Measurements from ENCODE around the gene GPSM3.
"Not testable (repeated sequence)": the region's sequence is repeated elsewhere in the genome, so short reads cannot be mapped to it uniquely, and the experiment has no call there.

GPSM3 gene

DNA sequence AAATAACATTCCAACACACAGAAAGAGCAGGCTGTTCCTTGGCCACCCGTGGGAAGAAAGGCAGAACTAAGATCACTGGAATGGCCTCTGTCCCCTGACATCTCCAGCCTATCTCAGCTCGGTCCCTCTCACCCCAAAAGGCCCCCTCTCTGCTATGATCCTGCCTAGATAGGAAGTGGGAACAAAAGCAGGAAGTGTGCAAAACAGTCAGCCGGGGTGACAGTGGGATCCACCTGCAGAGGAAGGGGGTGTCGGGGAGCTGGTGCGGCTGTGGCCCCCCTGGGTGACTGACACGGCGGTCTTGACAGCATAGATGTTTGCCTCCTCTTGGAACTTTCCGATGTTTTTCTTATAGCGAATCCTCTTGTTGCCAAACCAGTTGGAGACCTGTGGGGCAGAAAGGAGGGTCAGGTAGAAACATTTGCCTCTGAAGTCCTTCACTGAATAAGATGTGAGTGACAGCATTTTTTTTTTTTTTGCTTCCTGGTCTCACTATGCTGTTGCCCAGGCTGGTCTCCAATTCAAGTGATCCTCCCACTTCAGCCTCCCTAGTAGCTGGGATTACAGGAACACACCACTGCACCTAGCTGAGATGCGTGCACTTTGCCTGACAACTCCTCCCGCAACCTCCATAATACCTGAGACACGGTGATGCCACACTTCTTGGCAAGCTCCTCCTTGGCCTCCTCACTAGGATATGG lies 5.3 kb downstream of the GPSM3 start:
- ChIA-PET CTCF (interaction anchor here (0.6 kb wide), 1 partner anchor 8 kb away, joined by 3 read pairs; no protein-coding TSS in a partner anchor), POLR2A (interaction anchor here (1.8 to 1.9 kb wide), 2 partner anchors 8 to 18 kb away, joined by 5 to 11 read pairs; no protein-coding TSS in a partner anchor)
- Histone ChIP-seq H3K4me3 (ENCODE audit: low read depth, low read length) (no peak overlapping the region), H3K36me3 (ENCODE audit: control insufficient read depth in 2 of 2, insufficient read depth in 1 of 2, low read length in 2 of 2) (peaks cover 0 to 50% of the 10 kb centered on the region in 2 experiments; a peak in 1 of 3 replicates), H3K4me1 (ENCODE audit: control insufficient read depth, insufficient read depth, low read length) (peaks cover 6% of the 10 kb centered on the region), H3K9me3 (ENCODE audit: control insufficient read depth, insufficient read depth, low read depth, low read length) (no peaks in the 10 kb centered on the region), H3K27ac (ENCODE audit: extremely low read depth, low read depth, low read length) (no peak overlapping the region)
- TF ChIP-seq, protein P1, sequence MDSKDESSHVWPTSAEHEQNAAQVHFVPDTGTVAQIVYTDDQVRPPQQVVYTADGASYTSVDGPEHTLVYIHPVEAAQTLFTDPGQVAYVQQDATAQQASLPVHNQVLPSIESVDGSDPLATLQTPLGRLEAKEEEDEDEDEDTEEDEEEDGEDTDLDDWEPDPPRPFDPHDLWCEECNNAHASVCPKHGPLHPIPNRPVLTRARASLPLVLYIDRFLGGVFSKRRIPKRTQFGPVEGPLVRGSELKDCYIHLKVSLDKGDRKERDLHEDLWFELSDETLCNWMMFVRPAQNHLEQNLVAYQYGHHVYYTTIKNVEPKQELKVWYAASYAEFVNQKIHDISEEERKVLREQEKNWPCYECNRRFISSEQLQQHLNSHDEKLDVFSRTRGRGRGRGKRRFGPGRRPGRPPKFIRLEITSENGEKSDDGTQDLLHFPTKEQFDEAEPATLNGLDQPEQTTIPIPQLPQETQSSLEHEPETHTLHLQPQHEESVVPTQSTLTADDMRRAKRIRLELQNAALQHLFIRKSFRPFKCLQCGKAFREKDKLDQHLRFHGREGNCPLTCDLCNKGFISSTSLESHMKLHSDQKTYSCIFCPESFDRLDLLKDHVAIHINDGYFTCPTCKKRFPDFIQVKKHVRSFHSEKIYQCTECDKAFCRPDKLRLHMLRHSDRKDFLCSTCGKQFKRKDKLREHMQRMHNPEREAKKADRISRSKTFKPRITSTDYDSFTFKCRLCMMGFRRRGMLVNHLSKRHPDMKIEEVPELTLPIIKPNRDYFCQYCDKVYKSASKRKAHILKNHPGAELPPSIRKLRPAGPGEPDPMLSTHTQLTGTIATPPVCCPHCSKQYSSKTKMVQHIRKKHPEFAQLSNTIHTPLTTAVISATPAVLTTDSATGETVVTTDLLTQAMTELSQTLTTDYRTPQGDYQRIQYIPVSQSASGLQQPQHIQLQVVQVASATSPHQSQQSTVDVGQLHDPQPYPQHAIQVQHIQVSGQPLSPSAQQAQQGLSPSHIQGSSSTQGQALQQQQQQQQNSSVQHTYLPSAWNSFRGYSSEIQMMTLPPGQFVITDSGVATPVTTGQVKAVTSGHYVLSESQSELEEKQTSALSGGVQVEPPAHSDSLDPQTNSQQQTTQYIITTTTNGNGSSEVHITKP (tag by site-specific recombination; IDR thresholded peaks at IDR 0.05) = peak; percentile 32; the same call in 1 of the 2 replicates
- TF ChIP-seq, protein P2, sequence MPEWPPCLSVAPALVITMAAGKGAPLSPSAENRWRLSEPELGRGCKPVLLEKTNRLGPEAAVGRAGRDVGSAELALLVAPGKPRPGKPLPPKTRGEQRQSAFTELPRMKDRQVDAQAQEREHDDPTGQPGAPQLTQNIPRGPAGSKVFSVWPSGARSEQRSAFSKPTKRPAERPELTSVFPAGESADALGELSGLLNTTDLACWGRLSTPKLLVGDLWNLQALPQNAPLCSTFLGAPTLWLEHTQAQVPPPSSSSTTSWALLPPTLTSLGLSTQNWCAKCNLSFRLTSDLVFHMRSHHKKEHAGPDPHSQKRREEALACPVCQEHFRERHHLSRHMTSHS (tag by site-specific recombination; IDR thresholded peaks at IDR 0.05) = no peak
- 0 out of 2 replicates have a peak, but pooled peaks have one; percentile 50 for TF ChIP-seq ZNF600 (tag by site-specific recombination; IDR thresholded peaks at IDR 0.05)
- 0 out of 2 replicates have a peak, but pooled peaks have one; percentile 12 for TF ChIP-seq ZNF335 (tag by site-specific recombination; conservative IDR thresholded peaks at IDR 0.05)

DNA sequence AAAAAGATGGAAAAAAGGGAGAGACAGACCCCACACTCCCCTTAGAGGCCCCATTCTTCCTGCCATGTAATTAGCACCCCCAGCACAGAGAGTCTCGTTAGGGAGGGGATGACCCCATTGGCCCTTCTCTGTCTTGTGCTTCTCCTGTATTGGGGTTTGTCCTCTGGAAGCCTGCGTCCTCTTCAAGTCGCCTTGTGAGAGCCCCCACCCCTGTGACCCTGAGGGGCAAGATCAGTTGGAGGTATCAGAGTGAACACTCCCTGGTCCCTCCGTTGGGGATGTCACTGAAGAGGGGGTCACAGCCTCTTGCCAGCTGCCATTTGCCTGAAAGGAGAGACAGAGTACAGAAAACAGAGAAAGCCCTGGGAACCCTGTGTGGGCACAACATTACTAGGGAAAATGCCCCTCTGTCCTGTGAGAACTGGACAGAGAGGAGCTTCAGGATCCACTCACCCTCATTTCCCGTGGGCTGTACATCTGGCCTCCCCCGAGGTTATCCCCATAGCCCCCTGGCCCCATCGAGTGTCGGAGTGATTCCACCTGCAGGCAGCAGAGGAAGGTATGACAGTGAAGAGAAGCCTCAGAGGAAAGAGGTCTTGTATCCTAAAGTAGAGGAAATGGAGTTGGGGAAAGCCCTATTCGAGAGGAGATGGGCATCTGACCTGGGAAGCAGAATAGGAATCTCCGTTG lies 6.1 kb downstream of the GPSM3 start:
- POLR2A ChIA-PET = interaction anchor here (0.7 to 1.8 kb wide), 4 partner anchors 9 to 61 kb away, joined by 5 to 15 read pairs (median 9); partner anchors contain the start of gene AGPAT1
- H3K36me3 ChIP-seq (ENCODE audit: control insufficient read depth in 2 of 2, insufficient read depth in 1 of 2, low read length in 2 of 2) = peaks cover 0 to 55% of the 10 kb centered on the region in 2 experiments; a peak in 2 of 3 replicates
- H3K4me3 ChIP-seq (ENCODE audit: low read depth, low read length); H3K9me3 ChIP-seq (ENCODE audit: control insufficient read depth, insufficient read depth, low read depth, low read length); H3K27ac ChIP-seq (ENCODE audit: extremely low read depth, low read depth, low read length); H3K4me1 ChIP-seq (ENCODE audit: control insufficient read depth, insufficient read depth, low read length): not testable (repeated sequence)
- CTCF ChIA-PET = interaction anchor here (0.6 to 0.9 kb wide), 4 partner anchors 8 to 66 kb away, joined by 3 to 10 read pairs (median 6); no protein-coding TSS in a partner anchor

DNA sequence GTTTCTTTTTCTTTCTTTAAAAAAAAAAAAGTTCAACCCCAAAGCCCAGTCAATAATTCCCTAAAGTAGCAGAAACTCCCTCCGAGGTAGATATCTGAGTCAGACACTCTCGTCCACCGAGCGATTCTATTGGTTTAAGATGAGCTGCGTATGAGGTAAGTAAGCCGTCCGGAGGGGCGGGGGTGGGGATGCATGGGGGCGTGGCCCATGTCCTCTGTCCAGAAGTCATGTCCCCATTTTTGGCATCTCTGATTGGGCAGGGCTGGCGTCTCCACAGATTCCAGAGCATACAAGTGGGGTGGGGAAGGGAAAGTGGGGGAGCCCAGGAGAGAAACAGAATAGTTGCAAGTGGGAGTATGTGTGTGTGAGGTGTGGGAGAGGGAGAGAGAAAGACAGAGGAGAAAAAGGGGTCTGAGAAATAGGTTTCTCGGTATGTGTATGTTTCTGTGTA lies 6.7 kb downstream of the GPSM3 start:
- POLR2A ChIA-PET = interaction anchor here (0.6 to 1.4 kb wide), 12 partner anchors 8 to 786 kb away, joined by 3 to 15 read pairs (median 4); partner anchors contain the start of genes AGPAT1 and MCCD1
- not testable (repeated sequence) for H3K4me3 ChIP-seq (ENCODE audit: low read depth, low read length); H3K9me3 ChIP-seq (ENCODE audit: control insufficient read depth, insufficient read depth, low read depth, low read length); H3K27ac ChIP-seq (ENCODE audit: extremely low read depth, low read depth, low read length); H3K4me1 ChIP-seq (ENCODE audit: control insufficient read depth, insufficient read depth, low read length)
- TF ChIP-seq PRDM1 (tag by site-specific recombination; IDR thresholded peaks at IDR 0.05) = peak; percentile 44; the same call in 1 of the 2 replicates
- peak; percentile 76 for TF ChIP-seq SP2 (tag by site-specific recombination; IDR thresholded peaks at IDR 0.05)
- TF ChIP-seq, protein P3, sequence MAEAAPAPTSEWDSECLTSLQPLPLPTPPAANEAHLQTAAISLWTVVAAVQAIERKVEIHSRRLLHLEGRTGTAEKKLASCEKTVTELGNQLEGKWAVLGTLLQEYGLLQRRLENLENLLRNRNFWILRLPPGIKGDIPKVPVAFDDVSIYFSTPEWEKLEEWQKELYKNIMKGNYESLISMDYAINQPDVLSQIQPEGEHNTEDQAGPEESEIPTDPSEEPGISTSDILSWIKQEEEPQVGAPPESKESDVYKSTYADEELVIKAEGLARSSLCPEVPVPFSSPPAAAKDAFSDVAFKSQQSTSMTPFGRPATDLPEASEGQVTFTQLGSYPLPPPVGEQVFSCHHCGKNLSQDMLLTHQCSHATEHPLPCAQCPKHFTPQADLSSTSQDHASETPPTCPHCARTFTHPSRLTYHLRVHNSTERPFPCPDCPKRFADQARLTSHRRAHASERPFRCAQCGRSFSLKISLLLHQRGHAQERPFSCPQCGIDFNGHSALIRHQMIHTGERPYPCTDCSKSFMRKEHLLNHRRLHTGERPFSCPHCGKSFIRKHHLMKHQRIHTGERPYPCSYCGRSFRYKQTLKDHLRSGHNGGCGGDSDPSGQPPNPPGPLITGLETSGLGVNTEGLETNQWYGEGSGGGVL (tag by site-specific recombination; IDR thresholded peaks at IDR 0.05) = 0 out of 2 replicates have a peak, but pooled peaks have one; percentile 27
- TF ChIP-seq ZNF629 (tag by site-specific recombination; IDR thresholded peaks at IDR 0.05) = peak; percentile 31; the same call in 1 of the 2 replicates
- TF ChIP-seq KLF9 (tag by site-specific recombination; IDR thresholded peaks at IDR 0.05; ENCODE audit: low read depth) = peak; percentile 85
- TF ChIP-seq, protein P4, sequence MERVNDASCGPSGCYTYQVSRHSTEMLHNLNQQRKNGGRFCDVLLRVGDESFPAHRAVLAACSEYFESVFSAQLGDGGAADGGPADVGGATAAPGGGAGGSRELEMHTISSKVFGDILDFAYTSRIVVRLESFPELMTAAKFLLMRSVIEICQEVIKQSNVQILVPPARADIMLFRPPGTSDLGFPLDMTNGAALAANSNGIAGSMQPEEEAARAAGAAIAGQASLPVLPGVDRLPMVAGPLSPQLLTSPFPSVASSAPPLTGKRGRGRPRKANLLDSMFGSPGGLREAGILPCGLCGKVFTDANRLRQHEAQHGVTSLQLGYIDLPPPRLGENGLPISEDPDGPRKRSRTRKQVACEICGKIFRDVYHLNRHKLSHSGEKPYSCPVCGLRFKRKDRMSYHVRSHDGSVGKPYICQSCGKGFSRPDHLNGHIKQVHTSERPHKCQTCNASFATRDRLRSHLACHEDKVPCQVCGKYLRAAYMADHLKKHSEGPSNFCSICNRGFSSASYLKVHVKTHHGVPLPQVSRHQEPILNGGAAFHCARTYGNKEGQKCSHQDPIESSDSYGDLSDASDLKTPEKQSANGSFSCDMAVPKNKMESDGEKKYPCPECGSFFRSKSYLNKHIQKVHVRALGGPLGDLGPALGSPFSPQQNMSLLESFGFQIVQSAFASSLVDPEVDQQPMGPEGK (tag by site-specific recombination; IDR thresholded peaks at IDR 0.05) = peak; percentile 47; the same call in 1 of the 2 replicates
- TF ChIP-seq, protein P5, sequence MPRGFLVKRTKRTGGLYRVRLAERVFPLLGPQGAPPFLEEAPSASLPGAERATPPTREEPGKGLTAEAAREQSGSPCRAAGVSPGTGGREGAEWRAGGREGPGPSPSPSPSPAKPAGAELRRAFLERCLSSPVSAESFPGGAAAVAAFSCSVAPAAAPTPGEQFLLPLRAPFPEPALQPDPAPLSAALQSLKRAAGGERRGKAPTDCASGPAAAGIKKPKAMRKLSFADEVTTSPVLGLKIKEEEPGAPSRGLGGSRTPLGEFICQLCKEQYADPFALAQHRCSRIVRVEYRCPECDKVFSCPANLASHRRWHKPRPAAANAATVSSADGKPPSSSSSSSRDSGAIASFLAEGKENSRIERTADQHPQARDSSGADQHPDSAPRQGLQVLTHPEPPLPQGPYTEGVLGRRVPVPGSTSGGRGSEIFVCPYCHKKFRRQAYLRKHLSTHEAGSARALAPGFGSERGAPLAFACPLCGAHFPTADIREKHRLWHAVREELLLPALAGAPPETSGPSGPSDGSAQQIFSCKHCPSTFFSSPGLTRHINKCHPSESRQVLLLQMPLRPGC (tag by site-specific recombination; IDR thresholded peaks at IDR 0.05) = 0 out of 2 replicates have a peak, but pooled peaks have one; percentile 37
- TF ChIP-seq KLF10 (tag by site-specific recombination; IDR thresholded peaks at IDR 0.05) = peak; percentile 29; the same call in 1 of the 2 replicates
- TF ChIP-seq ZNF600 (tag by site-specific recombination; IDR thresholded peaks at IDR 0.05) = peak; percentile 68
- TF ChIP-seq EGR2 (tag by site-specific recombination; IDR thresholded peaks at IDR 0.05; ENCODE audit: low read depth) = peak; percentile 37; the same call in 1 of the 2 replicates
- peaks cover 0 to 61% of the 10 kb centered on the region in 2 experiments; a peak in 2 of 3 replicates for H3K36me3 ChIP-seq (ENCODE audit: control insufficient read depth in 2 of 2, insufficient read depth in 1 of 2, low read length in 2 of 2)
- CTCF ChIA-PET = interaction anchor here (0.6 to 0.9 kb wide), 5 partner anchors 9 to 748 kb away, joined by 3 to 10 read pairs (median 6); no protein-coding TSS in a partner anchor
